ENCODE data around the gene PROSER2.

- no peak for TF ChIP-seq EZH2 (IDR thresholded peaks at IDR 0.05; ENCODE audit: insufficient read depth, poor library complexity, severe bottlenecking)
- no peak for TF ChIP-seq EZH2phosphoT487 (IDR thresholded peaks at IDR 0.05; ENCODE audit: insufficient read depth, low read depth)
Observed at GRCh38 chr10:11891776-11892486, 68.8 kb downstream of the PROSER2 start.

Measured in GM23248 (cell line).